Endothelial cell (in vitro differentiated cells): ENCODE data around the gene CDC25A. TPM values are rescaled to one million over a fixed set of nuclear protein-coding genes. Genes with fewer than 3 reads are reported as not detected.

Source experiments
- DNase-seq: peaks from one replicate; pipeline ENCODE4 v3.0.0; 2021; ENCODE audit warnings: low spot score
- H3K27ac Mint-ChIP-seq: one replicate; pipeline ENCODE4 v1.8.0; 2021; ENCODE audit warnings: mixed read lengths, inconsistent platforms; ENCODE audit not compliant: unreplicated experiment
- H3K27me3 Mint-ChIP-seq: one replicate; pipeline ENCODE4 v1.8.0; 2021; ENCODE audit warnings: mild to moderate bottlenecking, moderate library complexity, mixed read lengths, inconsistent platforms; ENCODE audit not compliant: unreplicated experiment
- H3K36me3 Mint-ChIP-seq: one replicate; pipeline ENCODE4 v1.8.0; 2021; ENCODE audit warnings: mild to moderate bottlenecking, low read depth, mixed read lengths, inconsistent platforms; ENCODE audit not compliant: unreplicated experiment
- H3K4me1 Mint-ChIP-seq: one replicate; pipeline ENCODE4 v1.8.0; 2021; ENCODE audit warnings: mild to moderate bottlenecking, mixed read lengths, inconsistent platforms; ENCODE audit not compliant: unreplicated experiment
- H3K4me3 Mint-ChIP-seq: one replicate; pipeline ENCODE4 v1.8.0; 2021; ENCODE audit warnings: mild to moderate bottlenecking, mixed read lengths, inconsistent platforms; ENCODE audit not compliant: unreplicated experiment
- H3K9me3 Mint-ChIP-seq: one replicate; pipeline ENCODE4 v1.8.0; 2021; ENCODE audit warnings: mixed read lengths, inconsistent platforms; ENCODE audit not compliant: unreplicated experiment
- CTCF ChIP-seq: fragments of 200-600 bp; sonication (generic); IDR thresholded peaks from one replicate; pipeline ENCODE4 v1.5.0; 2021; ENCODE audit warnings: antibody characterized with exemption; ENCODE audit not compliant: unreplicated experiment
- total RNA-seq: library from RNA; stranded (reverse); fragmentation: NEBNext Ultra II Directional; extraction: Animal tissue kit (Norgen Biotek cat#: 25700); gene quantifications from one replicate; pipeline ENCODE4 v1.2.1, GENCODE V29; 2021; ENCODE audit not compliant: unreplicated experiment

The CDC25A gene
- total RNA-seq, 1 donor from 2014 or later: 14.8 TPM

- no peaks in the 10 kb centered on the region for H3K4me1 Mint-ChIP-seq
- no peak for DNase-seq
- H3K27me3 Mint-ChIP-seq: peaks cover 6% of the 10 kb centered on the region
- H3K9me3 Mint-ChIP-seq: no peaks in the 10 kb centered on the region
- no peak overlapping the region for H3K27ac Mint-ChIP-seq
- TF ChIP-seq CTCF: no peak
- H3K4me3 Mint-ChIP-seq: no peak overlapping the region
- H3K36me3 Mint-ChIP-seq: no peaks in the 10 kb centered on the region
Measured at GRCh38 chr3:48218537-48218936, 30.3 kb upstream of the CDC25A start.

GRCh38 chr3:48217449-48217848 lies 29.2 kb upstream of the CDC25A start:
- peaks cover 6% of the 10 kb centered on the region for H3K27me3 Mint-ChIP-seq
- H3K27ac Mint-ChIP-seq: no peak overlapping the region
- H3K9me3 Mint-ChIP-seq: no peaks in the 10 kb centered on the region
- no peak for TF ChIP-seq CTCF
- H3K4me3 Mint-ChIP-seq: no peak overlapping the region
- no peak for DNase-seq
- no peaks in the 10 kb centered on the region for H3K36me3 Mint-ChIP-seq
- H3K4me1 Mint-ChIP-seq: no peaks in the 10 kb centered on the region

- Mint-ChIP-seq H3K4me1 (no peaks in the 10 kb centered on the region), H3K27me3 (peaks cover 2% of the 10 kb centered on the region), H3K36me3 (no peaks in the 10 kb centered on the region), H3K9me3 (no peaks in the 10 kb centered on the region), H3K4me3 (no peak overlapping the region), H3K27ac (no peak overlapping the region)
- no peak for TF ChIP-seq CTCF
- no peak for DNase-seq
Measured at GRCh38 chr3:48215876-48216275, 27.7 kb upstream of the CDC25A start.

GRCh38 chr3:48215466-48215865 lies 27.2 kb upstream of the CDC25A start:
- H3K27ac Mint-ChIP-seq: no peak overlapping the region
- DNase-seq: no peak
- no peak for TF ChIP-seq CTCF
- no peaks in the 10 kb centered on the region for H3K4me1 Mint-ChIP-seq
- H3K36me3 Mint-ChIP-seq: no peaks in the 10 kb centered on the region
- peaks cover 2% of the 10 kb centered on the region for H3K27me3 Mint-ChIP-seq
- no peaks in the 10 kb centered on the region for H3K9me3 Mint-ChIP-seq
- no peak overlapping the region for H3K4me3 Mint-ChIP-seq

- no peaks in the 10 kb centered on the region for H3K4me1 Mint-ChIP-seq
- no peaks in the 10 kb centered on the region for H3K36me3 Mint-ChIP-seq
- no peak for TF ChIP-seq CTCF
- H3K27me3 Mint-ChIP-seq: peaks cover 3% of the 10 kb centered on the region
- DNase-seq: no peak
- H3K4me3 Mint-ChIP-seq: no peak overlapping the region
- no peak overlapping the region for H3K27ac Mint-ChIP-seq
- peaks cover 2% of the 10 kb centered on the region for H3K9me3 Mint-ChIP-seq
Measured at GRCh38 chr3:48215019-48215418, 26.8 kb upstream of the CDC25A start.
